HEK293 (cell line): ENCODE measurements around the gene SYNGR4.

Experiments
- HOXC10 ChIP-seq: sonication (generic); formaldehyde crosslinking; IDR thresholded peaks from 2 replicates; pipeline ENCODE4 v1.8.1; 2023; ENCODE audit warnings: mild to moderate bottlenecking, missing genetic modification reagents
- IKZF3 ChIP-seq: fragments of 450-650 bp; IDR thresholded peaks from 2 replicates; pipeline ENCODE4 v1.5.0; 2018; ENCODE audit warnings: missing biosample characterization, mild to moderate bottlenecking, missing genetic modification characterization, moderate library complexity
- KLF9 ChIP-seq: fragments of 450-650 bp; formaldehyde crosslinking; IDR thresholded peaks from 2 replicates; pipeline ENCODE4 v1.5.1; 2016; ENCODE audit warnings: missing biosample characterization, missing genetic modification characterization, low read depth
- MEIS1 ChIP-seq: sonication (generic); formaldehyde crosslinking; IDR thresholded peaks from 2 replicates; pipeline ENCODE4 v1.8.1; 2022; ENCODE audit warnings: missing genetic modification reagents, mild to moderate bottlenecking, borderline replicate concordance
- MYNN ChIP-seq: fragments of 450-650 bp; formaldehyde crosslinking; IDR thresholded peaks from 2 replicates; pipeline ENCODE4 v1.5.1; 2016; ENCODE audit warnings: missing biosample characterization, missing genetic modification characterization, borderline replicate concordance
- SP3 ChIP-seq: fragments of 450-650 bp; formaldehyde crosslinking; IDR thresholded peaks from 2 replicates; pipeline ENCODE4 v1.5.1; 2016; ENCODE audit warnings: missing biosample characterization, missing genetic modification characterization
- YY2 ChIP-seq: fragments of 450-650 bp; formaldehyde crosslinking; IDR thresholded peaks from 2 replicates; pipeline ENCODE4 v1.5.1; 2016; ENCODE audit warnings: missing biosample characterization, missing genetic modification characterization
- ZBTB21 ChIP-seq: fragments of 450-650 bp; formaldehyde crosslinking; IDR thresholded peaks from 2 replicates; pipeline ENCODE4 v1.5.1; 2017; ENCODE audit warnings: missing biosample characterization, missing genetic modification characterization
- ZFHX2 ChIP-seq: fragments of 450-650 bp; formaldehyde crosslinking; conservative IDR thresholded peaks from 2 replicates; pipeline ENCODE4 v1.5.1; 2016; ENCODE audit warnings: missing biosample characterization, missing genetic modification characterization
- ZFP69B ChIP-seq: fragments of 450-650 bp; formaldehyde crosslinking; IDR thresholded peaks from 2 replicates; pipeline ENCODE4 v1.5.1; 2016; ENCODE audit warnings: missing biosample characterization, missing genetic modification characterization
- ZNF114 ChIP-seq: fragments of 450-650 bp; formaldehyde crosslinking; IDR thresholded peaks from 2 replicates; pipeline ENCODE4 v1.5.0; 2017; ENCODE audit warnings: missing biosample characterization, missing genetic modification characterization
- ZNF221 ChIP-seq: fragments of 450-650 bp; formaldehyde crosslinking; IDR thresholded peaks from 2 replicates; pipeline ENCODE4 v1.5.1; 2017; ENCODE audit warnings: missing biosample characterization, missing genetic modification characterization, borderline replicate concordance
- ZNF239 ChIP-seq: fragments of 450-650 bp; formaldehyde crosslinking; IDR thresholded peaks from 2 replicates; pipeline ENCODE4 v1.5.1; 2016; ENCODE audit warnings: missing biosample characterization, missing genetic modification characterization
- ZNF350 ChIP-seq: fragments of 450-650 bp; formaldehyde crosslinking; IDR thresholded peaks from 2 replicates; pipeline ENCODE4 v1.5.0; 2017; ENCODE audit warnings: missing biosample characterization, mild to moderate bottlenecking, missing genetic modification characterization
- ZNF404 ChIP-seq: fragments of 450-650 bp; formaldehyde crosslinking; IDR thresholded peaks from 2 replicates; pipeline ENCODE4 v1.5.1; 2017; ENCODE audit warnings: missing biosample characterization, missing genetic modification characterization
- ZNF48 ChIP-seq: fragments of 450-650 bp; formaldehyde crosslinking; IDR thresholded peaks from 2 replicates; pipeline ENCODE4 v1.5.1; 2016; ENCODE audit warnings: missing biosample characterization, missing genetic modification characterization
- ZNF585B ChIP-seq: fragments of 450-650 bp; formaldehyde crosslinking; IDR thresholded peaks from 2 replicates; pipeline ENCODE4 v1.5.1; 2016; ENCODE audit warnings: missing biosample characterization, missing genetic modification characterization
- ZNF626 ChIP-seq: fragments of 450-650 bp; sonication (Bioruptor Pico); formaldehyde crosslinking; IDR thresholded peaks from 2 replicates; pipeline ENCODE4 v1.5.1; 2018; ENCODE audit warnings: missing biosample characterization, missing genetic modification characterization, inconsistent platforms
- ZNF654 ChIP-seq: fragments of 450-650 bp; formaldehyde crosslinking; IDR thresholded peaks from 2 replicates; pipeline ENCODE4 v1.5.1; 2016; ENCODE audit warnings: low read depth, missing biosample characterization, missing genetic modification characterization
- ZNF660 ChIP-seq: fragments of 450-650 bp; IDR thresholded peaks from 2 replicates; pipeline ENCODE4 v1.5.1; 2018; ENCODE audit warnings: missing biosample characterization, mild to moderate bottlenecking, missing genetic modification characterization
- TF ChIP-seq, protein P1 (sequence below): fragments of 450-650 bp; formaldehyde crosslinking; IDR thresholded peaks from 2 replicates; pipeline ENCODE4 v1.5.1; 2016; ENCODE audit warnings: missing biosample characterization, missing genetic modification characterization
- TF ChIP-seq, protein P2 (sequence below): fragments of 450-650 bp; formaldehyde crosslinking; IDR thresholded peaks from 2 replicates; pipeline ENCODE4 v1.5.1; 2016; ENCODE audit warnings: missing biosample characterization, missing genetic modification characterization
- TF ChIP-seq, protein P3 (sequence below): fragments of 450-650 bp; formaldehyde crosslinking; conservative IDR thresholded peaks from 2 replicates; pipeline ENCODE4 v1.5.1; 2016; ENCODE audit warnings: low read depth, missing biosample characterization, missing genetic modification characterization
- TF ChIP-seq, protein P4 (sequence below): sonication (generic); formaldehyde crosslinking; IDR thresholded peaks from 2 replicates; pipeline ENCODE4 v1.8.1; 2022; ENCODE audit warnings: mild to moderate bottlenecking, moderate library complexity, missing genetic modification reagents
- TF ChIP-seq, protein P5 (sequence below): fragments of 450-650 bp; formaldehyde crosslinking; IDR thresholded peaks from 2 replicates; pipeline ENCODE4 v1.5.1; 2017; ENCODE audit warnings: missing biosample characterization, missing genetic modification characterization
- TF ChIP-seq, protein P6 (sequence below): fragments of 450-650 bp; formaldehyde crosslinking; IDR thresholded peaks from 2 replicates; pipeline ENCODE4 v1.5.1; 2016; ENCODE audit warnings: missing biosample characterization, missing genetic modification characterization

SYNGR4 gene

DNA sequence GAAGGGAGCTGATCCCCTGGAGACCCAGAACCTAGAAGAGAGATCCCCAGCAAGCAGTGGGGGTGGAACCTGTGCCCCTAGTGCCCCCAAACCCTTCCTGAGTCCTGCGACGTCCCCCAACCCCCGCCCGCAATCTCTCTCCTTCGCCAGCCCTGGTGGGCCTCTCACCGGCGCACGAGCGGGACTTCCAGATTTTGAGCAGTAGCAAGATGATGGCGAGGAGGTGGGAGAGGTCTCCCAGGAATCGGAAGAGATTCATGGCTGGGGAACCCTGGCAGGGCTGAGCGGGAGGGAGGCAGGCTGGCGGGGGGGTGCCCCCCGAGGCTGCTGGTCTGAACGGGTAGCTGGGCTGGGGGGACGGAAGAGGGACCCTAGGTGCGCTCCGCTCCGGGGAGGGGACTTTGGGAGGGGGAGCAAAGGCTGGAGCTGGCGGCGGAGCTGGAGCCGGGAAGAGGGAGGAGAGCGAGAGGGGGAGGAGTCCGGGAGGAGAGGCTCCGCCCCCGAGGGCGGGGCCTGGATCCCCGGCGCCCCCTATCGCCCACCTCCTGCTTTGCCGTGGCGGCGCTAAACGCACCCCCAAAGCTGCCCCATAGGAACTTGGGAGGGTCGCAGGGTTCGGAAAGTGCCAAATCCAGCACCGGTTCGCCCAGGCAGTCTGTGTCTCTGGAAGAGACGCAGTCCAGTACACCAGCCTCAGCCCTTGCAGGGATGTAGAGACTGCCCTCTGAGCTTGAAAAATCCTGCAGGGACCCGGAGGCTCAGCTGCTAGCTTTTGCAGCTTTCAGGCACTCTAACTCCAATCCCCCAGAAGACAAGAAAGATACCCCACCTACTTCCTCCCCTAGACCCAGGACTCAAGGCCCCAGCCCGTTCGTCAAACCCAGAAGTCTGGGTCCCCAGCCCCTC, 27.2 kb downstream of the SYNGR4 start, which contains the start of gene KDELR1 (continued):
- TF ChIP-seq, protein P1, sequence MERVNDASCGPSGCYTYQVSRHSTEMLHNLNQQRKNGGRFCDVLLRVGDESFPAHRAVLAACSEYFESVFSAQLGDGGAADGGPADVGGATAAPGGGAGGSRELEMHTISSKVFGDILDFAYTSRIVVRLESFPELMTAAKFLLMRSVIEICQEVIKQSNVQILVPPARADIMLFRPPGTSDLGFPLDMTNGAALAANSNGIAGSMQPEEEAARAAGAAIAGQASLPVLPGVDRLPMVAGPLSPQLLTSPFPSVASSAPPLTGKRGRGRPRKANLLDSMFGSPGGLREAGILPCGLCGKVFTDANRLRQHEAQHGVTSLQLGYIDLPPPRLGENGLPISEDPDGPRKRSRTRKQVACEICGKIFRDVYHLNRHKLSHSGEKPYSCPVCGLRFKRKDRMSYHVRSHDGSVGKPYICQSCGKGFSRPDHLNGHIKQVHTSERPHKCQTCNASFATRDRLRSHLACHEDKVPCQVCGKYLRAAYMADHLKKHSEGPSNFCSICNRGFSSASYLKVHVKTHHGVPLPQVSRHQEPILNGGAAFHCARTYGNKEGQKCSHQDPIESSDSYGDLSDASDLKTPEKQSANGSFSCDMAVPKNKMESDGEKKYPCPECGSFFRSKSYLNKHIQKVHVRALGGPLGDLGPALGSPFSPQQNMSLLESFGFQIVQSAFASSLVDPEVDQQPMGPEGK (tag by site-specific recombination) = peak; percentile 85
- TF ChIP-seq YY2 (tag by site-specific recombination) (no peak), ZNF660 (tag by site-specific recombination) (peak; percentile 62), ZNF585B (no peak), ZBTB21 (tag by site-specific recombination) (no peak), ZNF239 (tag by site-specific recombination) (no peak), ZFP69B (tag by site-specific recombination) (no peak), ZNF350 (tag by site-specific recombination) (no peak), MYNN (tag by site-specific recombination) (no peak), ZNF654 (tag by site-specific recombination) (no peak), ZNF626 (tag by site-specific recombination) (no peak), ZNF114 (tag by site-specific recombination) (no peak), ZNF48 (no peak), ZFHX2 (tag by site-specific recombination) (peak; percentile 12; the same call in 1 of the 2 replicates), HOXC10 (CRISPR knock-in tag) (0 out of 2 replicates have a peak, but pooled peaks have one; percentile 49), SP3 (tag by site-specific recombination) (peak; percentile 94), KLF9 (peak; percentile 19), MEIS1 (CRISPR knock-in tag) (no peak), ZNF404 (tag by site-specific recombination) (no peak), IKZF3 (peak; percentile 96), ZNF221 (tag by site-specific recombination) (no peak)
- TF ChIP-seq, protein P2, sequence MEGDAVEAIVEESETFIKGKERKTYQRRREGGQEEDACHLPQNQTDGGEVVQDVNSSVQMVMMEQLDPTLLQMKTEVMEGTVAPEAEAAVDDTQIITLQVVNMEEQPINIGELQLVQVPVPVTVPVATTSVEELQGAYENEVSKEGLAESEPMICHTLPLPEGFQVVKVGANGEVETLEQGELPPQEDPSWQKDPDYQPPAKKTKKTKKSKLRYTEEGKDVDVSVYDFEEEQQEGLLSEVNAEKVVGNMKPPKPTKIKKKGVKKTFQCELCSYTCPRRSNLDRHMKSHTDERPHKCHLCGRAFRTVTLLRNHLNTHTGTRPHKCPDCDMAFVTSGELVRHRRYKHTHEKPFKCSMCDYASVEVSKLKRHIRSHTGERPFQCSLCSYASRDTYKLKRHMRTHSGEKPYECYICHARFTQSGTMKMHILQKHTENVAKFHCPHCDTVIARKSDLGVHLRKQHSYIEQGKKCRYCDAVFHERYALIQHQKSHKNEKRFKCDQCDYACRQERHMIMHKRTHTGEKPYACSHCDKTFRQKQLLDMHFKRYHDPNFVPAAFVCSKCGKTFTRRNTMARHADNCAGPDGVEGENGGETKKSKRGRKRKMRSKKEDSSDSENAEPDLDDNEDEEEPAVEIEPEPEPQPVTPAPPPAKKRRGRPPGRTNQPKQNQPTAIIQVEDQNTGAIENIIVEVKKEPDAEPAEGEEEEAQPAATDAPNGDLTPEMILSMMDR (tag by site-specific recombination) = peak; percentile 95
- TF ChIP-seq, protein P3, sequence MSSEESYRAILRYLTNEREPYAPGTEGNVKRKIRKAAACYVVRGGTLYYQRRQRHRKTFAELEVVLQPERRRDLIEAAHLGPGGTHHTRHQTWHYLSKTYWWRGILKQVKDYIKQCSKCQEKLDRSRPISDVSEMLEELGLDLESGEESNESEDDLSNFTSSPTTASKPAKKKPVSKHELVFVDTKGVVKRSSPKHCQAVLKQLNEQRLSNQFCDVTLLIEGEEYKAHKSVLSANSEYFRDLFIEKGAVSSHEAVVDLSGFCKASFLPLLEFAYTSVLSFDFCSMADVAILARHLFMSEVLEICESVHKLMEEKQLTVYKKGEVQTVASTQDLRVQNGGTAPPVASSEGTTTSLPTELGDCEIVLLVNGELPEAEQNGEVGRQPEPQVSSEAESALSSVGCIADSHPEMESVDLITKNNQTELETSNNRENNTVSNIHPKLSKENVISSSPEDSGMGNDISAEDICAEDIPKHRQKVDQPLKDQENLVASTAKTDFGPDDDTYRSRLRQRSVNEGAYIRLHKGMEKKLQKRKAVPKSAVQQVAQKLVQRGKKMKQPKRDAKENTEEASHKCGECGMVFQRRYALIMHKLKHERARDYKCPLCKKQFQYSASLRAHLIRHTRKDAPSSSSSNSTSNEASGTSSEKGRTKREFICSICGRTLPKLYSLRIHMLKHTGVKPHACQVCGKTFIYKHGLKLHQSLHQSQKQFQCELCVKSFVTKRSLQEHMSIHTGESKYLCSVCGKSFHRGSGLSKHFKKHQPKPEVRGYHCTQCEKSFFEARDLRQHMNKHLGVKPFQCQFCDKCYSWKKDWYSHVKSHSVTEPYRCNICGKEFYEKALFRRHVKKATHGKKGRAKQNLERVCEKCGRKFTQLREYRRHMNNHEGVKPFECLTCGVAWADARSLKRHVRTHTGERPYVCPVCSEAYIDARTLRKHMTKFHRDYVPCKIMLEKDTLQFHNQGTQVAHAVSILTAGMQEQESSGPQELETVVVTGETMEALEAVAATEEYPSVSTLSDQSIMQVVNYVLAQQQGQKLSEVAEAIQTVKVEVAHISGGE (tag by site-specific recombination) = no peak; the same call in 1 of the 2 replicates
- TF ChIP-seq, protein P4, sequence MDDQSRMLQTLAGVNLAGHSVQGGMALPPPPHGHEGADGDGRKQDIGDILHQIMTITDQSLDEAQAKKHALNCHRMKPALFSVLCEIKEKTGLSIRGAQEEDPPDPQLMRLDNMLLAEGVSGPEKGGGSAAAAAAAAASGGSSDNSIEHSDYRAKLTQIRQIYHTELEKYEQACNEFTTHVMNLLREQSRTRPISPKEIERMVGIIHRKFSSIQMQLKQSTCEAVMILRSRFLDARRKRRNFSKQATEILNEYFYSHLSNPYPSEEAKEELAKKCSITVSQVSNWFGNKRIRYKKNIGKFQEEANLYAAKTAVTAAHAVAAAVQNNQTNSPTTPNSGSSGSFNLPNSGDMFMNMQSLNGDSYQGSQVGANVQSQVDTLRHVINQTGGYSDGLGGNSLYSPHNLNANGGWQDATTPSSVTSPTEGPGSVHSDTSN = no peak
- TF ChIP-seq, protein P5, sequence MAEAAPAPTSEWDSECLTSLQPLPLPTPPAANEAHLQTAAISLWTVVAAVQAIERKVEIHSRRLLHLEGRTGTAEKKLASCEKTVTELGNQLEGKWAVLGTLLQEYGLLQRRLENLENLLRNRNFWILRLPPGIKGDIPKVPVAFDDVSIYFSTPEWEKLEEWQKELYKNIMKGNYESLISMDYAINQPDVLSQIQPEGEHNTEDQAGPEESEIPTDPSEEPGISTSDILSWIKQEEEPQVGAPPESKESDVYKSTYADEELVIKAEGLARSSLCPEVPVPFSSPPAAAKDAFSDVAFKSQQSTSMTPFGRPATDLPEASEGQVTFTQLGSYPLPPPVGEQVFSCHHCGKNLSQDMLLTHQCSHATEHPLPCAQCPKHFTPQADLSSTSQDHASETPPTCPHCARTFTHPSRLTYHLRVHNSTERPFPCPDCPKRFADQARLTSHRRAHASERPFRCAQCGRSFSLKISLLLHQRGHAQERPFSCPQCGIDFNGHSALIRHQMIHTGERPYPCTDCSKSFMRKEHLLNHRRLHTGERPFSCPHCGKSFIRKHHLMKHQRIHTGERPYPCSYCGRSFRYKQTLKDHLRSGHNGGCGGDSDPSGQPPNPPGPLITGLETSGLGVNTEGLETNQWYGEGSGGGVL = peak; percentile 95
- TF ChIP-seq, protein P6, sequence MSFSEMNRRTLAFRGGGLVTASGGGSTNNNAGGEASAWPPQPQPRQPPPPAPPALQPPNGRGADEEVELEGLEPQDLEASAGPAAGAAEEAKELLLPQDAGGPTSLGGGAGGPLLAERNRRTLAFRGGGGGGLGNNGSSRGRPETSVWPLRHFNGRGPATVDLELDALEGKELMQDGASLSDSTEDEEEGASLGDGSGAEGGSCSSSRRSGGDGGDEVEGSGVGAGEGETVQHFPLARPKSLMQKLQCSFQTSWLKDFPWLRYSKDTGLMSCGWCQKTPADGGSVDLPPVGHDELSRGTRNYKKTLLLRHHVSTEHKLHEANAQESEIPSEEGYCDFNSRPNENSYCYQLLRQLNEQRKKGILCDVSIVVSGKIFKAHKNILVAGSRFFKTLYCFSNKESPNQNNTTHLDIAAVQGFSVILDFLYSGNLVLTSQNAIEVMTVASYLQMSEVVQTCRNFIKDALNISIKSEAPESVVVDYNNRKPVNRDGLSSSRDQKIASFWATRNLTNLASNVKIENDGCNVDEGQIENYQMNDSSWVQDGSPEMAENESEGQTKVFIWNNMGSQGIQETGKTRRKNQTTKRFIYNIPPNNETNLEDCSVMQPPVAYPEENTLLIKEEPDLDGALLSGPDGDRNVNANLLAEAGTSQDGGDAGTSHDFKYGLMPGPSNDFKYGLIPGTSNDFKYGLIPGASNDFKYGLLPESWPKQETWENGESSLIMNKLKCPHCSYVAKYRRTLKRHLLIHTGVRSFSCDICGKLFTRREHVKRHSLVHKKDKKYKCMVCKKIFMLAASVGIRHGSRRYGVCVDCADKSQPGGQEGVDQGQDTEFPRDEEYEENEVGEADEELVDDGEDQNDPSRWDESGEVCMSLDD (tag by site-specific recombination) = peak; percentile 85
